GM23248 (cell line): ENCODE data around the gene SCAMP2. TPM values are rescaled to one million over a fixed set of nuclear protein-coding genes. Genes with fewer than 3 reads are reported as not detected.

Experiments used
- DNase-seq: peaks from one replicate; pipeline ENCODE4 v3.0.0-alpha.2; 2015
- H2AFZ ChIP-seq: fragments of 200-600 bp; sonication (generic); 2 replicates; pipeline ENCODE4 v1.6.1; 2016; ENCODE audit warnings: antibody characterized with exemption
- H3F3A ChIP-seq: fragments of 200-600 bp; sonication (generic); 2 replicates; pipeline ENCODE4 v1.6.1; 2016; ENCODE audit warnings: mild to moderate bottlenecking, antibody characterized with exemption, mixed run types; ENCODE audit not compliant: insufficient read depth
- H3K27ac ChIP-seq: fragments of 200-600 bp; sonication (generic); 2 replicates; pipeline ENCODE4 v1.5.1; 2016; ENCODE audit warnings: mild to moderate bottlenecking
- H3K27me3 ChIP-seq: fragments of 200-600 bp; sonication (generic); replicated peaks from 2 replicates; pipeline ENCODE4 v1.6.1; 2016; ENCODE audit warnings: mild to moderate bottlenecking; ENCODE audit not compliant: insufficient read depth
- H3K36me3 ChIP-seq: fragments of 200-600 bp; sonication (generic); 2 replicates; pipeline ENCODE4 v1.6.1; 2016; ENCODE audit warnings: low read depth, mild to moderate bottlenecking
- H3K4me1 ChIP-seq: fragments of 200-600 bp; sonication (generic); 2 replicates; pipeline ENCODE4 v1.6.1; 2016; ENCODE audit warnings: mild to moderate bottlenecking; ENCODE audit not compliant: insufficient read depth
- H3K4me2 ChIP-seq: fragments of 200-600 bp; sonication (generic); one replicate; pipeline ENCODE4 v1.6.1; 2016; ENCODE audit warnings: mild to moderate bottlenecking; ENCODE audit not compliant: unreplicated experiment
- H3K4me3 ChIP-seq: fragments of 200-600 bp; sonication (generic); 2 replicates; pipeline ENCODE4 v1.5.1; 2016; ENCODE audit warnings: mild to moderate bottlenecking
- H3K79me2 ChIP-seq: fragments of 200-600 bp; sonication (generic); 2 replicates; pipeline ENCODE4 v1.6.1; 2016; ENCODE audit warnings: mild to moderate bottlenecking; ENCODE audit not compliant: insufficient read depth
- H3K9ac ChIP-seq: fragments of 200-600 bp; sonication (generic); 2 replicates; pipeline ENCODE4 v1.6.1; 2016; ENCODE audit warnings: mild to moderate bottlenecking
- H3K9me2 ChIP-seq: fragments of 200-600 bp; sonication (generic); 2 replicates; pipeline ENCODE4 v1.6.1; 2016; ENCODE audit warnings: mixed run types, mild to moderate bottlenecking, moderate library complexity; ENCODE audit not compliant: insufficient read depth
- H3K9me3 ChIP-seq: fragments of 200-600 bp; sonication (generic); one replicate; pipeline ENCODE4 v1.6.1; 2017; ENCODE audit warnings: low read depth
- H4K20me1 ChIP-seq: fragments of 200-600 bp; sonication (generic); 2 replicates; pipeline ENCODE4 v1.6.0; 2016; ENCODE audit not compliant: insufficient read depth
- EZH2 ChIP-seq: fragments of 200-600 bp; sonication (generic); IDR thresholded peaks from 2 replicates; pipeline ENCODE4 v1.6.1; 2018; ENCODE audit warnings: antibody characterized with exemption, mild to moderate bottlenecking; ENCODE audit not compliant: insufficient read depth, poor library complexity, severe bottlenecking
- EZH2phosphoT487 ChIP-seq: fragments of 200-600 bp; sonication (generic); IDR thresholded peaks from 2 replicates; pipeline ENCODE4 v1.6.1; 2018; ENCODE audit warnings: antibody characterized with exemption, moderate library complexity, mild to moderate bottlenecking, low read depth; ENCODE audit not compliant: insufficient read depth
- WGBS, 2 experiments: methylation state at CpG; one replicate each; pipeline ENCODE4 v1.1.6; 2015 to 2017; ENCODE audit warnings: low lambda C conversion rate in 2 of 2, low coverage in 1 of 2; ENCODE audit errors: missing lambda C conversion rate in 2 of 2; 5-methylcytosine and 5-hydroxymethylcytosine counted together
- in situ Hi-C: fragments of 300-500 bp; cut with MboI; formaldehyde crosslinking; loops from 2 replicates; pipeline ENCODE4 v1.15.0; 2020
- polyA plus RNA-seq: library from polyadenylated mRNA; unstranded; fragments of >200 nt; fragmentation: Nextera tagmentation; extraction: Ambion mirVana; gene quantifications from 2 replicates; pipeline ENCODE4 v1.2.1, GENCODE V29; 2016
- total RNA-seq: library from RNA; depleted of rRNA; stranded (reverse); fragments of >200 nt; shearing (Covaris generic); gene quantifications from 2 replicates; pipeline ENCODE4 v1.2.3, GENCODE V29; 2014

The SCAMP2 gene
- total and polyA plus RNA-seq, 2 experiments from 2014 or later: 28.7 to 83.0 TPM

DNA sequence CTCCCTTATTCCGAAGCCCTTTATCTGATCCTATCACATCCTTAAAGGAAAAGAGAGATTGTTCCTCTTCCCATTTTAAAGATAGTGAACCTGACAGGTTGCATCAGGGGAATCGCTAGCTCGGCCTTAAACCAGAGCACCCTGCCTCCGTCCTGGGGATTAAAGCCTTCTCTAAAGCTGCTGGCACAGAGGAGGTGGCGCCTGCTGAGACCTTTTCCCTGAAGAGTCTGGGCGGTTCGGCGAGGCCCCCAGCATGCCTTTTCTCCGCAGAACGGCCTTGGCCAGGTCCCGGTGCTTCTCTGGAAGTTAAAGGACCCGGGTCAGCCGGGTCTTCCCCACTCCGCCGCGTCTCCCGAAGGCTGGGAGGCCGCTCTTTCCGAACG, 32.9 kb upstream of the SCAMP2 start:
- TF ChIP-seq EZH2 (no peak), EZH2phosphoT487 (no peak)
- Histone ChIP-seq H3K27ac (peak overlapping the region; percentile 88), H3K9ac (peak overlapping the region; percentile 96), H3K4me2 (peak overlapping the region; percentile 91), H3K9me3 (no peaks in the 10 kb centered on the region), H3K36me3 (peaks cover 20% of the 10 kb centered on the region), H3K4me1 (peaks cover 12% of the 10 kb centered on the region), H3K4me3 (peak overlapping the region; percentile 98), H3K79me2 (peaks cover 46% of the 10 kb centered on the region), H2AFZ (peak overlapping the region; percentile 100), H3K27me3 (no peaks in the 10 kb centered on the region), H4K20me1 (0 out of 2 replicates have a peak, but pooled peaks cover 6% of the 10 kb centered on the region), H3K9me2 (no peaks in the 10 kb centered on the region), H3F3A (peaks cover 20% of the 10 kb centered on the region)
- in situ Hi-C loops: no loop called here
- 0 to 1% methylated on average over 16 to 20 of the region's 20 CpGs for WGBS, 2 experiments
- peak; percentile 59 for DNase-seq

DNA sequence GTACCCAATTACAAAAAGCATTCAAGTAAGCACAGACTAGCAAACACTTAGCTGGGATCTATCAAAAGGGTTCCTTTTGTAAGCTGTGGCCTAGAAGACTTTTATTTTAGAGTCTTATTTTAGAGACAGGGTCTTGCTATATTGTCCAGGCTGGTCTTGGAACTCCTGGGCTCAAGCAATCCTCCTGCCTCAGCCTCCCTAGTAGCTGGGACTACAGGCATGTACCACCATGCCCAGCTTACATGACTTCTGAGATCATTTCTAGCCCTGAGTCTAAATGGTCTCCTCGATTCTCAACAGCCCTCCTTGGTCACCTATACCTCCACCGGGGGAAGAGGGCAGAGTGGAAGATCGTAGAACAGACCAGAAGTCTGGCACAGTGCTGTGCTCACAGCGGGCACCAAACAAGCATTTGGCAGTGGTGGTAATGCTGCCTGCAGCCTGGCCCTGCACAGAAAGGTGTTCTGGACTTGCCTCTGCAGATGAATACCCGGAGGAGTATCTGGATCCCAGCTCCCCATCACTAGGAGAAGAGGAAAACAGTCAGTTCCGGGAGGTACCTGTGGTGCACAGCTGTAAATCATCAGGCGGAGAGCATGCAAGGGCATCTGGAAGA, 31.1 kb upstream of the SCAMP2 start:
- Histone ChIP-seq H3K4me2 (peak overlapping the region; percentile 91), H3K27ac (no peak overlapping the region), H3K9ac (0 out of 2 replicates have a peak overlapping the region, but pooled peaks have one; percentile 96), H3K9me3 (no peaks in the 10 kb centered on the region), H3K4me3 (no peak overlapping the region), H3K4me1 (peaks cover 12% of the 10 kb centered on the region), H4K20me1 (0 out of 2 replicates have a peak, but pooled peaks cover 6% of the 10 kb centered on the region), H3K27me3 (no peaks in the 10 kb centered on the region), H3K79me2 (peaks cover 48% of the 10 kb centered on the region), H2AFZ (no peak overlapping the region), H3K9me2 (no peaks in the 10 kb centered on the region), H3K36me3 (peaks cover 28% of the 10 kb centered on the region), H3F3A (peaks cover 33% of the 10 kb centered on the region)
- in situ Hi-C loops: no loop called here
- no peak for DNase-seq
- TF ChIP-seq EZH2 (no peak), EZH2phosphoT487 (no peak)
- WGBS, 2 experiments: 82 to 83% methylated on average over 7 of the region's 7 CpGs

DNA sequence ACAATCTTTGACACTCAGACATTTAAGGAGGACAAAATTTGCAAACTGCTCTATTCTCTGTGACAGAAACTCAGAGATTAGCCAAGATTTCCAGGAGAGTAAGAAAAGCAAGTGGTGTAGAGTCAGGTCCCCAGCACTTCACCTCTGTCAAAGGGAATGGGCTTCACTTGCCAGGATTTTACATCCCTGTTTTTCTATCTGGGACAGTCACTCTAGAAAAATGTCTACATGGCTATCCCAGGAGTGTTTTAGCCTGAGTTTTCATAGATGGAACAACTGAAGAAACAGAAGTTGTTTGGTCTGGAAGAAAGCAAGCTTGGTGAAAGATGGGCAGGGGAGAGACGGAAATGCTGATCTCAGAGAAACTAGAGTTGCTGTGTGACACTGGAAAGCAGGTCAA, 30.5 kb upstream of the SCAMP2 start:
- WGBS, 2 experiments: 93 to 100% methylated on average over 1 of the region's 1 CpG
- Histone ChIP-seq H3K4me3 (no peak overlapping the region), H3K79me2 (peaks cover 48% of the 10 kb centered on the region), H3K4me2 (no peak overlapping the region), H3K9ac (no peak overlapping the region), H3K27ac (no peak overlapping the region), H3K9me2 (no peaks in the 10 kb centered on the region), H3F3A (peaks cover 38% of the 10 kb centered on the region), H3K4me1 (peaks cover 12% of the 10 kb centered on the region), H3K9me3 (no peaks in the 10 kb centered on the region), H2AFZ (no peak overlapping the region), H3K27me3 (no peaks in the 10 kb centered on the region), H4K20me1 (0 out of 2 replicates have a peak, but pooled peaks cover 6% of the 10 kb centered on the region), H3K36me3 (peaks cover 28% of the 10 kb centered on the region)
- TF ChIP-seq EZH2phosphoT487 (no peak), EZH2 (no peak)
- in situ Hi-C loops: no loop called here
- peak; percentile 27 for DNase-seq

DNA sequence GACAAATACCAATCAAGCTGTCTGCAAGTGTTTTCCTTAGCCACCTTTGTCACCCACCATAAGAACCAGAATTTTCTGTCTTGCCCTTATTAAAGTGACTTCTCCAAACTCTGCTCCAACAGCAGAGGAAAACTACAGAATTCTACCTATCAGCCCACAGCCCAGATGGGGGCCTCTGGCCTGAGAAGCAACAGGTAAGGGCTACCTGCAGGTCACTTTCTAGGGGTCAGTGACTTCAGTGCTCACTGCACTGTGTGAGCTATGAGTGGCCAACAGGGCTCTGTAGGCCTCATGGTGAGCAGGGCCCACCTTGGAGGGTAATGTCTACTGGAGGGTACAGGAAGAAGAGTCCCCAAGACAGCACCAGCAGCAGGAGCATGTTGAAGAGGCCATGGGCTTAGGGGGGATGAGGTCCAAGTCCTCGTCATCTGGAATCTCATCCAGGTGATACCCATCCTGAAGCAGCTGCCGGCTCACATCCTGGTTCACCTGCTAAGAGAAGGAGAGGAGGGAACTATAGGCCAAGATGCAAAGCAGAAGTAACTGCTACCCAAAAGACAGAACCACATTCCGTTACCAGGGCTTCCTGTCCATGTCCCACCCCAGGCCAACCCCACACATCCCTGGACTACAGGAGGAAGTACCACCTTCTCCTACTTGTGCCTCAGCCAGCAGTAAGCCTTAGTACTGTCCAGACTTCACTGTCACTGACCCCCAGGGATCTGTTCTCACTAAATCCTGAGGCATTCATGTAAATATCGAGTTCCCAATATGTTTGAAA, 29.3 kb upstream of the SCAMP2 start:
- H3K36me3 ChIP-seq: peaks cover 28% of the 10 kb centered on the region
- H3K4me1 ChIP-seq: peaks cover 12% of the 10 kb centered on the region
- H3K79me2 ChIP-seq: peaks cover 48% of the 10 kb centered on the region
- H3K4me2 ChIP-seq: no peak overlapping the region
- 81 to 95% methylated on average over 4 of the region's 4 CpGs for WGBS, 2 experiments
- H2AFZ ChIP-seq: no peak overlapping the region
- TF ChIP-seq EZH2: no peak
- no peak for TF ChIP-seq EZH2phosphoT487
- no peak overlapping the region for H3K9ac ChIP-seq
- no peak overlapping the region for H3K27ac ChIP-seq
- no peaks in the 10 kb centered on the region for H3K9me3 ChIP-seq
- in situ Hi-C loops: no loop called here
- H4K20me1 ChIP-seq: 0 out of 2 replicates have a peak, but pooled peaks cover 6% of the 10 kb centered on the region
- H3F3A ChIP-seq: peaks cover 38% of the 10 kb centered on the region
- H3K4me3 ChIP-seq: no peak overlapping the region
- H3K27me3 ChIP-seq: no peaks in the 10 kb centered on the region
- no peaks in the 10 kb centered on the region for H3K9me2 ChIP-seq
- no peak for DNase-seq
